NCI-H2196 treated with DMSO at 0.1 percent for 48 hours (cell line): ENCODE data around the gene SCNN1G.

Experiments used
- DNase-seq: peaks from one replicate; lab custom pipeline; 2025; ENCODE audit not compliant: unreplicated experiment; lab: John Stamatoyannopoulos, UW

The SCNN1G gene

GRCh38 chr16:23195366-23195978, 12.9 kb downstream of the SCNN1G start:
- DNase-seq = no peak

- no peak for DNase-seq
These were observed 14.0 kb downstream of the SCNN1G start for GRCh38 chr16:23196539-23196938.

DNA sequence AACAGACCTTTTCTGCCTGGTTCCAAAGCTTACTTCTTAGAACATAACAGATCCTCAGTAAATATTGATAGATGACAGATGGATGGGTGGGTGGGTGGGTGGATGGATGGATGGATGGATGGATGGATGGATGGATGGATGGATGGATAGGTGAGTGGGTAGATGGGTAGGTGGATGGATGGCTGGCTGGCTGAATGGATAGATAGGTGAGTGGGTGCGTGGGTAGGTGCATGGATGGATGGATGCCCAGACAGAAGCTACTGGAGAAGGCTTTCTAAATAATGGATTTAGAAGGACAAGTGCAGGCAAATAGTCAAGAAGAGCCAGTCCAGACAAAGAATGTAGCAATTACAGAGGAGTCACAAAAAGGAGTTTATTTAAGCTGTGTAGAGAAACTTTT, 19.6 kb downstream of the SCNN1G start:
- DNase-seq = no peak

DNA sequence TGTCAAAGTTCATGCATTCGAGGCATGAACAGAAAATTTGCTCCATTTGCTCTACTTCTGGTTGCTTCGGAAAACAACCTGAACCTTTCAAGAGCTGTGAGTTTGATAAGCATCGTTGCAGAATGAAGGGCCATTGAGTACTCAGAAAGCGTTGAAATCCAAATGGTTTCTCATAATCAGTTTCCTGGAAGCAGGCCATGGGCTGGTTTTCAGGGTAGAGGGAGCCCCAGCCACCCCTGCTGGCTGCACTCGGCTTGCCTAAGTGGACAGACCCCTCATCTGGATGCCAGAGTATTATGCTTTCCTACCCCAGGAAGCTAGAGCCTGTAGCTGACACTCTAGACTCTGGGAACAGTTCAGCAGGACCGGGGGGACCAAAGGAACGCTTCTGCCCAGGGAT, 24.4 kb downstream of the SCNN1G start:
- peak; percentile 26 for DNase-seq

- DNase-seq = peak; percentile 90
These were observed 24.9 kb downstream of the SCNN1G start for GRCh38 chr16:23207485-23207884.

DNA sequence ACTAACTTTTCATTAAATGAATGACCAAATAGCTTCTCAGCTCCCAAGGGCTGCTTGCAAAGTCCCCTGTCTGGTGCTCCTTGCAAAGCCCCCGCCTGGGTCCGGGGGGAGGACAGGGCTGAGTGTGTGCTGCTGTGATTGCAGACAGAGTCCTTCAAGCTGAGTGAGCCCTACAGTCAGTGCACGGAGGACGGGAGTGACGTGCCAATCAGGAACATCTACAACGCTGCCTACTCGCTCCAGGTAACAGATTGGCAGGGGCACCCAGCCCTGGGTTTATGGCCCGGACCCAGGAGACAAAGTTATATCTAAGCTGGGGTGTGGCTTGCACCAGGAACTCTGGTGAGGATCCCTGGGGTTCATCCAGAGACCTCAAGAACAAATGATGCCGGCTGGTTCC, 27.1 kb downstream of the SCNN1G start:
- DNase-seq = no peak

- DNase-seq = no peak
These were observed 31.3 kb downstream of the SCNN1G start for GRCh38 chr16:23213831-23214230.

GRCh38 chr16:23214796-23215195, 32.3 kb downstream of the SCNN1G start:
- DNase-seq = no peak

DNA sequence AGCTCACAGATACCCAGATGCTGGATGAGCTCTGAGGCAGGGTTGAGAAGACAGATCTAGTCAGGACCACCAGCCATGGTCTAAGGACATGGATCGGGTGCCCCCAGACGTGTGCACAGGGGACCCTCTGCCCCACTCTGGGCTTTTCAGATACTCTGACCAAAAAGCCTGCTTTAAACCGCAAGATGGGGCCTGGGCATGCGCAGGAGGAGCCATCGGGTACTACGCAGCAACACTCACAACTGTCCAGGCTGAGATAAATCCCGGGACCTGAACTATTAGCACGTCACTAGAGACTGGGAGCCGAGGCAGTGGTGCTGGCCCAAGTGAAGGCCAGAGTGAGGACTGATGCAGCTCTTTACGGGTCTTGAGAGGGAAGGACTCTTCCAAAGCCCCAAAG, 32.9 kb downstream of the SCNN1G start:
- DNase-seq = no peak

GRCh38 chr16:23216658-23217246, 34.2 kb downstream of the SCNN1G start:
- no peak for DNase-seq

DNA sequence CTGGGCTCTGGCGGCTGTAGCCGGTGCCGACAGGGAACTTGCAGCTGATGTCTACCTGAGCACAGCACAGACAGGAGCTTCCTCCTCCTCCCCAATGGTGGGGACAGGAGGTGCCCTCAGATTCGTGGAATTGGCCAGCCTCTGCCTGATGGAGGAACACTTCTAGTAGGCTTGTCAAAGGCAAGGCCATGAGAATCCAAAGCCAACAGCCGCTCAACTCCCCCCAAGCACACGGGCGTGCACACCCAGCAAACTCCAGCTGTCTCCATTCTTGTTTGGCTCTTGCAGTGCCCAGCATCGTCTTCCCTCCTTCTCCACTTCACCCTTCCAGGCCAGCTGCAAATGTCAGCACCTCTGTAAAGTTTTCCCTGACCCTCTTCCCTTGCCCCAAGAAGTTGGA, 35.1 kb downstream of the SCNN1G start:
- DNase-seq = no peak

DNA sequence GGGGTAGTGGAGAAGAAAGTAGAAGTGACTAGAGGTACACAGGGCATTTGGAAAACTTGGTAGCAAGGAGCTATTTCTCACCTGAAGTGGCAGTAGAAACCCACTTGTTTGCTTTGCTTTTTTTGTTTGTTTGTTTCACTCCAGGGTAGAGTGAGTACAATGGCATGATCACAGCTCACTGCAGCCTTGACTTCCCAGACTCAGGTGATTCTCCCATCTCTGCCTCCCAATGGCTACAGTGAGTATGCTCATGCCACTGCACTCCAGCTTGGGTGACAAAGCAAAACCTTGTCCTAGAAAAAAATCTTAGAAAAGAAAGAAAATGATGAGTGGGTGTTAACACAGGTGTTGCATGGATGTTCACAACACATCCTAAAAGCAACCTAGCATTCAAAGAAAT, 40.4 kb downstream of the SCNN1G start:
- DNase-seq = no peak

DNA sequence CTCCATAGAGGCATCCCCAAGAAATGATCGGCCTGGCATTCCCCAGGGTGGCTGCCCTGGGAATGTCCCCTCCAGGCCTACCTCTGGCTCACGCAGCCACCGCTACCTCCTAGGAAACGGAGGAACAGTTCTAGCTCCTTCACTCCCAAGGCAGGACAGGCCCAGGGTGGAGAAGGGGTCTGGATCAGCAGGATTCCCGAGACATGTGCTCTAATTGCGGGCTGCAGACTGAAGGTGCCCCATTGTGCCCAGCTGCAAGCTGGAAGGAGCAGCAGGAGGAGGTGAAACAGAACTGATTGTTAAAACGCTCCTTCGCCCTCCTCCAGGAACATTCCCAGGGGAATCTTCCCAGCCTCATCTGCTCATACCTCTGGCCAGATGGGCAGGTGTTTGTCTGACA, 40.8 kb downstream of the SCNN1G start:
- no peak for DNase-seq

- DNase-seq = no peak
These were observed 42.6 kb downstream of the SCNN1G start for GRCh38 chr16:23225109-23225508.

- DNase-seq = no peak
These were observed 43.1 kb downstream of the SCNN1G start for GRCh38 chr16:23225634-23226033.

DNA sequence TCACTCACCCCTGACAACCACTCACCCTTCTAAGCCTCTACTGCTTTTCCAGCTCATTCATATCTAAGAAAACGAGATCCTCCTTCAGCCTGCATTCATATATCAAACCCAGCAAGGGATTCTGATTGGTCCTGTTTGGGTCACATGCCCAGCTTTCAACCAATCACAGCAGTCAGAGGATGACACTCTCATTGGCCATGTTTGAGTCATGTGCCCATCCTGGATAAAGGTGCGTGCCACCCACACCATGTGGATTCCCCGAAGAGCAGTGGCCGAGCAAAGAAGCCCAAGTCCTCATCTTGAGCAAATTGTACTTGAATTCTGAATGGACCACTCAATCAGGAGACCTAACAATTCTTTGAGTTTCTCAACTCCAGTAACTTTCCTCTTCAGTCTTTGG, 45.0 kb downstream of the SCNN1G start:
- no peak for DNase-seq

DNA sequence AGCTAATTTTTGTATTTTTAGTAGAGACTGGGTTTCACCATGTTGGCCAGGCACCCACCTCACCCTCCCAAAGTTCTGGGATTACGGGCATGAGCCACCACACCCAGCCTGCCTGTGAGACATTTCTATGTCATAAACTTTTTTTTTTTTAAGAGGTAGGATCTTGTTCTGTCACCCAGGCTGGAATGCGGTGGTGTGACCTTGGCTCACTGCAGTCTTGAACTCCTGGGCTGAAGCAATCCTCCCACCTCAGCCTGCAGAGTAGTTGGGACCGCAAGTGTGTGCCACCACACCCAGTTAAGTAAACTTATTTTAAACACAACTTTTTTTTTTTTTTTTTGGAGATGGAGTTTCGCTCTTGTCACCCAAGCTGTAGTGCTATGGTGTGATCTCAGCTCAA, 47.2 kb downstream of the SCNN1G start:
- no peak for DNase-seq

GRCh38 chr16:23232806-23233205, 50.3 kb downstream of the SCNN1G start:
- DNase-seq = no peak

- no peak for DNase-seq
These were observed 52.6 kb downstream of the SCNN1G start for GRCh38 chr16:23235176-23235575.

DNA sequence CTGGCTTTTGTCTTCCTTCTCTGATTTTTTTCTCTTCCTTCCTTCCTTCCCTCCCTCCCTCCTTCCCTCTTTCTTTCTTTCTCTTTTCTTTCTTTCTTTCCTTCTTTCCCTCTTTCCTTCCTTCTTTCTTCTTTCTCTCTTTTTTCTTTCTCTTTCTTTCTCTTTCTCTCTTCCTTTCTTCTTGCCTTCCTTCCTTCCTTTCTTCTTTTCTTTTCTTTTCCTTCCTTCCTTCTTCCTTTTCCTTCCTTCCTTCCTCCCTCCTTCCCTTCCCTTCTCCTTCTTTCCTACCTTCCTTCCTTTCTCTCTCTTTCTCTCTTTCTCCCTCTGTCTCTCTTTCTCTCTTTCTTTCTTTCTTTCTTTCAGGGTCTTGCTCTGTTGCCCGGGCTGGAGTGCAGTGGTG, 54.4 kb downstream of the SCNN1G start:
- DNase-seq = no peak

GRCh38 chr16:23240994-23241393, 58.4 kb downstream of the SCNN1G start:
- DNase-seq = no peak

DNA sequence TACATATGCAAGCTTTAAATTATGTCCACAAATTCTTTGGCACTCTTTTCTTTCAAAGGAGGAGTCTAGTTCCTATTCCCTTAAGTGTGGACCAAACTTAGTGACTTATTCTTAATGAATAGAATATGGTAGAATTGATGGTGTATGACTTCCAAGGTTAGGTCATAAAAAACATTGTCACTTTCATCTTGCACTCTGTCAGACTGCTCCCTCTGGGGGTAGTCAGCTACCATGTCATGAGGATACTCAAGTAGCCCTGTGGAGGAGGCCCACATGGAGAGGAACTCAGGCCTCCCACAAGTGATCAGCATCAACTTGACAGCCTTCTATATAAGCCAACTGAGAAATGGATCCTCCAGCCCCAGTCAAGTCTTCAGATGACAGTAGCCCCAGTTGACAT, 61.6 kb downstream of the SCNN1G start:
- DNase-seq = no peak

DNA sequence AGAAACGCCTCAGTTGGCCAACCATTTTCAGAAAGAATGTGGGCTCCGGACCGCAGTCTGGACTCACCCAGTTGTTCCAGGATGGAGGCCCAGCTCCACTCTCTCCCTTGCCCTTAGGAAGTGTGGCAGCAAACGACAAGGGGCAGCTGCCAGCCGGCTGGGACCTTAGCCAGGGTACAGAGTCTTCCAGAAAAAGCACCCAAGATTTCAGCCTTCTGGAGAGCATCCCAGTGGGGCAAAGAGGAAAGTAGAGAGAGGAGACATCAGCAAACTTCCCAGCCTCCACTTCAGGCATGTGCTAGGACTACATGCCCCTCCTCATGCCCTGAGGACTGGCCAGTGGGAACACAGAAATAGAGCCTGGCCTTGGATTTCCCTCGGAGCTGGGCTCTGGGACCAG, 62.7 kb downstream of the SCNN1G start:
- DNase-seq = no peak
